DMS114 treated with DMSO at 0.1 percent for 48 hours (cell line): ENCODE results near the gene ADAMTSL4.

Experiments used
- DNase-seq: peaks from one replicate; lab custom pipeline; 2025; ENCODE audit not compliant: unreplicated experiment; lab: John Stamatoyannopoulos, UW

The ADAMTSL4 gene

GRCh38 chr1:150534002-150534401, 15.2 kb upstream of the ADAMTSL4 start:
- DNase-seq: no peak

- no peak for DNase-seq
Measured at GRCh38 chr1:150535511-150536287, 13.5 kb upstream of the ADAMTSL4 start.

- DNase-seq: no peak
Measured at GRCh38 chr1:150536836-150537731, 12.1 kb upstream of the ADAMTSL4 start.

DNA sequence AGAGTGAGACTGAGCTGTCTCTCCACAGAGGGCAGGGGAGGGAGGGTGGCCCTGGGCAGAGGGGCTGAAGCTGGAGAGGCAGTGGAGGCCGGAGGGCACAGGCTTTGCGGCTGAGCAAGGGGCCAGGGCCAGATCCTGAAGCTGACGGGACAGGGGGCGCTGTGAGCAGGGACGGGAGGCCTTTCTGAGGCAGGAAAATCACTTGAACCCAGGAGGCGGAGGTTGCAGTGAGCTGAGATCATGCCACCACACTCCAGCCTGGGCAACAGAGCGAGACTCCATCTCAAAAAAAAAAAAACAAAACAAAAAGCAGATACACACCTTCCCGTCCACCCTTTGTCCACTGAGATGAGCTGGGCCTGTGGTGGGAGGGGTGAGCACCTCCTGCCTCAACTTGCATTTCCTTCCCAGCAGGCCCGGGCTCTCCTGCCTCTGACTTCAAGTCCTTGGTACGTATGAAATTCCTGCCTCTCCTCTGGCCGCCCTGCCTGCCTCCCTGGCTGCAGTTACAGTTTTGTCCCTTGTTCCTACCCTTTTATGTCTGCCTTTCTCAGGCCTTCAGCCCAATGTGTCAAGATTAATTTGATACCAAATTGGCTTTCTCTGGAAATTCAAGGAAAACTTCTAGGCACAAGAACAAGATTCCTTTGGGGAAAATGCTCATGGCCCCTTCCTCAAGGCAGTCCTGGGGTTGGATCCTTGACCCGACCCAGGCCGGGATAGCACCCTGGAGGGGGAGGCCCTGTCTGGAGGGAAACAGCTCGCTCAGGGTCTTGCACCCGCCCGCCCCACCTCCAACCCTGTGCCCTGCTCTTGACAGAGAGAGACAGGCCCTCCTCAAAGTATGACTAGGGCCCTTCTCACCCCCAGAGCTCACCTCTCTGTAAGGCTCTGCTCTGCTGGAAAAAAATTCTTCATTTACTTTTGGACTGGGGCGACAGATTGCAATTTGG, 11.2 kb upstream of the ADAMTSL4 start:
- no peak for DNase-seq

- DNase-seq: no peak
Measured at GRCh38 chr1:150543500-150544143, 5.6 kb upstream of the ADAMTSL4 start.

DNA sequence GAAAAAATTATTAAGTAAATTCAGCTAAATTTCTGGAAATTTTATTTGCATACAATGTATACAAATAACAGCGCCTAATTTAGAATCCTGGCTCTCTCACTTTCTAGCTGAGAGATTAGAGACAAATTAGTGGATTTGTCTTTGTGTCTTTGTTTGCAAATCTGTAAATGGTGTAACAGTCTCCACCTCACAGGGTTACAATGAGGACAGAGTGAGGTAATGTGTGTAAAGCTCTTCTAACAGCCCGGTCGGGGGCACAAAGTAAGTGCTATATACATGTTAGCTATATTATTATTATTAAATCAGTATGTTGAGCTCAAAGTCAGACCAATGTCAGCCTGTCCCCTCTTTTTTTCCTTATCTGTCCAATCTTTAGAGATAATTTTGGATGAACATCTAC, 5.0 kb upstream of the ADAMTSL4 start:
- DNase-seq: no peak

DNA sequence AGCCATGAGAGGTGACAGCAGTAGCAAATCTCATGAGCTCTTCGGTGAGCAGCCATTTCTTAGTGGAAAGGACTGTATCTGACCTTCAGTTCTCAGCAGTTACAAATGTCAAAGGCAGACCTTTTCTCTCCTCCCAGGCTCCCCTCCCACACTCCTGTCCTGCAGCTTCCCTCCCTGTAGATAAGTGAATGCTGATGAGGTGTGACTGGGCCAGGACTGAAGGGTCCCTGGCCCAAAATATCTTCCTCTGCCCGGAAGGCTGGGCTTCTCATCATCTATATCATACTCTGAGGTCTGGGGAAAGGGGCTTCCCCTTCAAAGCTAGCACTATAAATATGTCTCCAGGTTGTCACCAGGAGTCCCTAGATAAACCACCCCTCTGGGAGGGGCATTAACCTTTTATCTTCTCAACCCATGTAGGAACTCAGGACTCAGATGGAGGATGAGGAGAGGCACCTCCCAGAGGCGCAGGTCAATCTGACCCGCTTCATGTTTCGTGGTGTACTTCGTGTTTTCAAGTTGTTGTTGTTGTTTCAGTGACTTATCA, 3.6 kb upstream of the ADAMTSL4 start:
- DNase-seq: no peak

- no peak for DNase-seq
Measured at GRCh38 chr1:150546294-150546937, 2.8 kb upstream of the ADAMTSL4 start.

DNA sequence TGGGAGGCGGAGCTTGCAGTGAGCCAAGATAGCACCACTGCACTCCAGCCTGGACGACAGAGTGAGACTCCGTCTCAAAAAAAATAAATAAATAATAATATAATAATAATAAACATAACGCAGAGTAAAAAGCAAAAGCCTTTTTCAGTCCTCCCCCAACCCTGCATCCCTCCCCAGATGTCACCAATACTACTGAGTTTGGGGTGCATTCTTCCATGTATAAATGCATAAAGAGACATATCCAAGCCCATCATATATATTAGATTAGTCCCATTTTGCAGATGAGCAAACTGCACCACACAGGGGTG, 930 bp upstream of the ADAMTSL4 start:
- DNase-seq: no peak

DNA sequence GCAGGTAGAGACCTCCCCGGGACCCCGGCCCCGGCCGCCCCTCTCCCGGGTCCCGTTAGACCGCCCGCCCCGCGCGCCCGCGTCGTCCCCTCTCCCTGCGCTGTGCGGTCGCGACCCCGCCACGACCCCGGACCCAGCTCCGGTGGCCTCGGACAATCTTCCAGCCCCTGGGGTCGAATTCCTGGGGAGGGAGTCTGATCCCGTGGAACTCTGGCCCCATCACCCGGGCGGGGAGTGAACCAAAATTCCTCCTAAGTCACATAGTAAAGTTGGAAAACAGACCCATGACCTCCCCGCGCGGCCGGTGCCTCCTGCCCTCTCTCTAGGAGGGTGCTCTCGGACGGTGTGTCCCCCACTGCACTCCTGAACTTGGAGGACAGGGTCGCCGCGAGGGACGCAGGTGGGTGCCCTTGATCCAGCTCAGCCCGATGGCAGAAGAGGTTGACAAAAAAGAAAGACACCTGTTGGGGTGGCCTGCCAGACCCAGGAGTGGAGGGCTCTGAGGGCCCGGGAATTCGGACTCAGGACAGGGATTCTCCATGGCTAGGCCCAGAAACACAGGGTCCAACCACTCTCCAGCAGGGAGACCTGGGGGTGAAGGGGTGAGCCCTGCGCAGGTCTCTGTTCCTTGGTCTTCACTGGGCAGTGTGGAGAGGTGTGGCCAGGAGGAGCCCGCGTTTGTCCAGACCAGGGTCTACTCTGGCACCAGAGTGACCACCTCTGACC, 451 bp downstream of the ADAMTSL4 start:
- DNase-seq: no peak

- no peak for DNase-seq
Measured at GRCh38 chr1:150550222-150551050, 1.2 kb downstream of the ADAMTSL4 start.

DNA sequence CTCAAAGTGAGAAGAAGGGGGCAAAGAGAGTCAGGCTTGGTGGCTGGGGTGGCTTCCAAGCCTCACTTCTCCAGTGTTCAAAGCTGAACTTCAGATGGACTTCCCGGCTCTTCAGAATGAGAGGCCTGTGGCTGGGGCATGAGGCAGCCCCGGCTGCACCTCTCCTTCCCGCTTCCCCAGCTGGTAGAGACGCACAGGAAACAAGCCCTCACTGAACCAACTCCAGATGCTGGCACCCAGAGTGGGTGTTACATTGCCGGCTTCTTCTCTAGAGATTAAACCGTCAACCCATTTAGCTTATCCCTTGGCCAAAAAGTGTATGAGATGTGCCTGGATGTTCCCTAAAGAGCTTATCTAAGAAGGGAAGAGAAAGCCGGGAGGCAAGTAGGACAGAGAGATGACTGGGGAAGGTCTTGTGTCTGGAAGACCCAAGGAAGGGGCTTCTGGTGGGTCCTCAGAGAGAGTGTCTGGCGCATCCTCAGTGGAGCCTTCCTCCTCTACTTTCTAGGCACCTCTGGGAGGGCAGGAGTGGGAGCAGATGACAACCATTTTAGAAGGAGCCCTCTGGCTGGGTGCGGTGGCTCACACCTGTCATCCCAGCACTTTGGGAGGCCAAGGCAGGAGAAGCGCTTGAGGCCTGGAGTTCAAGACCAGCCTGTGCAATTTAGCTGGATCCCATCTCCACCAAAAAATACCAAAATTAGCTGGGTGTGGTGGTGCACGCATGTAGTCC, 2.0 kb downstream of the ADAMTSL4 start:
- no peak for DNase-seq

DNA sequence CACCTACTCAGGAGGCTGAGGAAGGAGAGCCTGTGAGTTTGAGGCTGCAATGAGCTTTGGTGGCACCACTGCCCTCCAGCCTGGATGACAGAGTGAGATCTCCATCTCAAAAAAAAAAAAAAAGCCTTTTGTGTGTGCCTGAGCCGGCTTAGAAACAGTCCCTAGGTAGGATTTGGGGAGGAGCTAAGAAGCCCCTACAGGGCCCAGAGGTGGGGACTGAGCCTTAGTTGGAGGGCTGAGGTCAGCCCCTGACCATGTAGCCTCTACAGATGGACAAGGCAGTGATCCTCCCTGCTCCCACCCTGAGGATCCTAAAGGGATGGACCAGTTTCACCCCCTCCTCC, 2.5 kb downstream of the ADAMTSL4 start:
- no peak for DNase-seq

DNA sequence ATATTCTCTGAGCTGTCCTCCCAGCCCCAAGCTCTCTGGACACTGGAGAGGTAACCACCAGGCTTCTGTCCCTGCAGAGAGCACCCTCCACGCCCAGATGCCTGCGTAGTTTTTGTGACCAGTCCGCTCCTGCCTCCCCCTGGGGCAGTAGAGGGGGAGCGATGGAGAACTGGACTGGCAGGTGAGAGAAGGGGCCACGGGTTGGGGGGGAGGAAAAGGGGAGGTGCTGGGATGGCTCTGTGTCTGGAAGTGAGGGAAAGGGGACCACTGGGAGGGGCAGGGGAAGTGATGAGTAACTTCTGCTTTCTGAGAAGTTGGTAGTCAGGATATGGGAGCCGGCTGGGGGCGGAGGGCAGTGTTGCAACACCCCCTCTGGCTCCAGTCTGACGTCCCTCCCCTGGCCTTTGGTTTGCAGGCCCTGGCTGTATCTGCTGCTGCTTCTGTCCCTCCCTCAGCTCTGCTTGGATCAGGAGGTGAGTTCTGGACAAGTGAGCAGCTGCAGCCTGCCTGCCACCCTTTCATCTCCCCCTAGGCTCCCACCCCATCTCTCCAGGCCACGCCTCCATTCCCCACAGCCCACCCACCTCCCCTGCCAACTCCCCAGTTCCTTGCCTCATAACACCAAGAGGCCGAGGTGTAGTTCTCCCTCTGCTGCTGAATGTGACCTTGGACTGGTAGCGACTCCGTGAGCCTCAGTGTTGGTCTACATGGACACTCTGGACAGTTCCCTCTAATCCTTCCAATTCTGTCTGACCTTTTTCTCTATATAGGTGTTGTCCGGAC, 3.1 kb downstream of the ADAMTSL4 start:
- no peak for DNase-seq

DNA sequence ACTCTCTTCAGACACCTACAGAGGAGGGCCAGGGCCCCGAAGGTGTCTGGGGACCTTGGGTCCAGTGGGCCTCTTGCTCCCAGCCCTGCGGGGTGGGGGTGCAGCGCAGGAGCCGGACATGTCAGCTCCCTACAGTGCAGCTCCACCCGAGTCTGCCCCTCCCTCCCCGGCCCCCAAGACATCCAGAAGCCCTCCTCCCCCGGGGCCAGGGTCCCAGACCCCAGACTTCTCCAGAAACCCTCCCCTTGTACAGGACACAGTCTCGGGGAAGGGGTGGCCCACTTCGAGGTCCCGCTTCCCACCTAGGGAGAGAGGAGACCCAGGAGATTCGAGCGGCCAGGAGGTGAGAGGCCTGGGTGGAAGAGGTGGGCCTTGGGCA, 3.7 kb downstream of the ADAMTSL4 start:
- DNase-seq: no peak

GRCh38 chr1:150553392-150554085, 4.3 kb downstream of the ADAMTSL4 start:
- no peak for DNase-seq

- DNase-seq: no peak
Measured at GRCh38 chr1:150554086-150554452, 4.9 kb downstream of the ADAMTSL4 start.
